H1 (cell line): ENCODE measurements around the gene RPL19. TPM values are rescaled to one million over a fixed set of nuclear protein-coding genes. Genes with fewer than 3 reads are reported as not detected.

Source experiments
- ATF2 ChIP-seq: IDR thresholded peaks from 2 replicates; pipeline ENCODE4 v1.6.1; 2012; ENCODE audit warnings: low read length, inconsistent platforms
- BRCA1 ChIP-seq: IDR thresholded peaks from 2 replicates; pipeline ENCODE4 v1.6.1; 2012; ENCODE audit warnings: low read depth, low read length, improper control_type of control experiment
- CBX5 ChIP-seq: fragments of 300-800, 300-1000 bp; sonication (generic); IDR thresholded peaks from 2 replicates; pipeline ENCODE4 v1.7.1; 2016; ENCODE audit warnings: antibody characterized with exemption, low read length, low read depth
- CREB1 ChIP-seq: IDR thresholded peaks from 2 replicates; pipeline ENCODE4 v1.6.1; 2012; ENCODE audit warnings: inconsistent platforms
- E2F6 ChIP-seq: IDR thresholded peaks from 2 replicates; pipeline ENCODE4 v1.6.1; 2012; ENCODE audit warnings: inconsistent platforms
- KDM4A ChIP-seq: IDR thresholded peaks from one replicate; pipeline ENCODE4 v1.7.1; 2012; ENCODE audit warnings: low read depth, mild to moderate bottlenecking, moderate library complexity, low read length, inconsistent platforms; ENCODE audit not compliant: severe bottlenecking
- MAFK ChIP-seq: IDR thresholded peaks from 2 replicates; pipeline ENCODE4 v1.6.1; 2012; ENCODE audit warnings: low read depth, mild to moderate bottlenecking, improper control_type of control experiment, low read length
- MAX ChIP-seq: IDR thresholded peaks from 2 replicates; pipeline ENCODE4 v1.6.1; 2012; ENCODE audit warnings: inconsistent platforms
- POU5F1 ChIP-seq: IDR thresholded peaks from 2 replicates; pipeline ENCODE4 v1.6.1; 2011; ENCODE audit warnings: low read depth, mild to moderate bottlenecking, low read length, moderate library complexity
- RBBP5 ChIP-seq: IDR thresholded peaks from 2 replicates; pipeline ENCODE4 v1.7.1; 2012; ENCODE audit warnings: low read depth, mild to moderate bottlenecking, inconsistent platforms, low read length, moderate library complexity, borderline replicate concordance
- RXRA ChIP-seq: IDR thresholded peaks from 2 replicates; pipeline ENCODE4 v1.6.1; 2011; ENCODE audit warnings: low read depth, mild to moderate bottlenecking, low read length, moderate library complexity; ENCODE audit not compliant: insufficient read depth
- SIN3A ChIP-seq, 2 experiments: IDR thresholded peaks in 1 of 2; conservative IDR thresholded peaks in 1 of 2; 2 replicates each; pipeline ENCODE4 v1.6.1; 2011 to 2012; ENCODE audit warnings: low read length in 2 of 2, improper control_type of control experiment in 1 of 2, low read depth in 1 of 2, mild to moderate bottlenecking in 1 of 2
- SIRT6 ChIP-seq: IDR thresholded peaks from one replicate; pipeline ENCODE4 v1.7.1; 2012; ENCODE audit warnings: low read length, inconsistent platforms
- SP2 ChIP-seq: IDR thresholded peaks from 2 replicates; pipeline ENCODE4 v1.6.1; 2012; ENCODE audit warnings: mild to moderate bottlenecking, low read length, inconsistent platforms
- TAF1 ChIP-seq: IDR thresholded peaks from 2 replicates; pipeline ENCODE4 v1.6.1; 2011; ENCODE audit warnings: mild to moderate bottlenecking, low read depth, low read length
- USF2 ChIP-seq: IDR thresholded peaks from 2 replicates; pipeline ENCODE4 v1.6.1; 2011; ENCODE audit warnings: low read length, improper control_type of control experiment
- polyA plus RNA-seq, 7 experiments: library from polyadenylated mRNA; depleted of rRNA in 3 of 7; stranded (reverse) in 5 of 7; unstranded in 2 of 7; fragments of >200 nt in 5 of 7; fragments of 200-250 nt in 2 of 7; gene quantifications; 1 replicate in 5 of 7; 2 replicates in 1 of 7; 4 replicates in 1 of 7; pipeline versions ENCODE4 v1.2.1 to v1.2.3, GENCODE V29; 2011 to 2013; ENCODE audit warnings: missing spikeins in 2 of 7, mixed read lengths in 2 of 7
- total RNA-seq: library from RNA; stranded (reverse); fragmentation: NEBNext Ultra II Directional; extraction: Animal tissue kit (Norgen Biotek cat#: 25700); gene quantifications from 2 replicates; pipeline ENCODE4 v1.2.1, GENCODE V29; 2021

Gene RPL19
- total and polyA plus RNA-seq, 2 of the 8 experiments (the other 6 are each of a cell fraction or from before 2014, with no cell fraction given), result 2,108 to 2,182 TPM

GRCh38 chr17:39197380-39198185, 2.5 kb upstream of the RPL19 start, which contains the start of gene CACNB1 (continued):
- TF ChIP-seq ATF2 (no peak), SP2 (no peak), USF2 (no peak), MAX (peak; percentile 60), E2F6 (peak; percentile 49), TAF1 (peak; percentile 62), SIN3A (conservative IDR thresholded peaks at IDR 0.05 in 1 of 2, IDR thresholded peaks at IDR 0.05 in 1 of 2; ENCODE audit: low read depth in 1 of 2, low read length in 2 of 2) (no peak; a peak in 1 of 4 replicates), MAFK (no peak), CREB1 (peak; percentile 82), RBBP5 (no peak), POU5F1 (no peak), SIRT6 (no peak), CBX5 (no peak), RXRA (no peak), KDM4A (peak; percentile 72), BRCA1 (no peak)
